C4-2B (cell line): Measurements from ENCODE around the gene TFAP2B.

Experiments
- H3K27ac ChIP-seq: fragments of 450-650 bp; 2 replicates; pipeline ENCODE4 v1.5.1; 2017
- ZFX ChIP-seq: fragments of 450-650 bp; IDR thresholded peaks from 2 replicates; pipeline ENCODE4 v1.6.1; 2017
- TF ChIP-seq, protein P1 (sequence below): fragments of 450-650 bp; conservative IDR thresholded peaks from 2 replicates; pipeline ENCODE4 v1.5.1; 2017; ENCODE audit warnings: mild to moderate bottlenecking

Gene TFAP2B

DNA sequence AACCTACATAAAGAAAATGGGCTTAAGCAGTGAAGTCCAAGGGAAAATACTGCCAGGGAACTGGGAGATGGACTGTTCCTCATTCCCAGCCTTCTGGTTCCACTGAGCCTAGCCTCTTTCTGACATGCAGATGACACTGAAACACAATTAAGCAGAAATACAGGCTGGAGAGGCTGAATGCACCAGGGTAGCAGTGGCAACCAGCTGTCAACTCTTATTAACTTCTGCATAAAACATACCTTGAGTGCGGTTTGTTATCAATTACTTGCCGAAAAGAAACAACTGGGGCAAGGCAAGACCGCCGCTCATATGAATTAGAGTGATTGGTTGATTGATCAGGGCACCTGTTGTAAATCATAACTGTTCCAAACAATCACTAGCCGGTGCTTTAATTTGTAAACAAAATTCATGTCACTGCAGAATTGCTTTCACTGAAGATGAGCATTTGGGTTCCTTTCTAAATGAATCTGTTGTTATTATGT lies 16.3 kb downstream of the TFAP2B start:
- no peak for TF ChIP-seq ZFX
- TF ChIP-seq, protein P1, sequence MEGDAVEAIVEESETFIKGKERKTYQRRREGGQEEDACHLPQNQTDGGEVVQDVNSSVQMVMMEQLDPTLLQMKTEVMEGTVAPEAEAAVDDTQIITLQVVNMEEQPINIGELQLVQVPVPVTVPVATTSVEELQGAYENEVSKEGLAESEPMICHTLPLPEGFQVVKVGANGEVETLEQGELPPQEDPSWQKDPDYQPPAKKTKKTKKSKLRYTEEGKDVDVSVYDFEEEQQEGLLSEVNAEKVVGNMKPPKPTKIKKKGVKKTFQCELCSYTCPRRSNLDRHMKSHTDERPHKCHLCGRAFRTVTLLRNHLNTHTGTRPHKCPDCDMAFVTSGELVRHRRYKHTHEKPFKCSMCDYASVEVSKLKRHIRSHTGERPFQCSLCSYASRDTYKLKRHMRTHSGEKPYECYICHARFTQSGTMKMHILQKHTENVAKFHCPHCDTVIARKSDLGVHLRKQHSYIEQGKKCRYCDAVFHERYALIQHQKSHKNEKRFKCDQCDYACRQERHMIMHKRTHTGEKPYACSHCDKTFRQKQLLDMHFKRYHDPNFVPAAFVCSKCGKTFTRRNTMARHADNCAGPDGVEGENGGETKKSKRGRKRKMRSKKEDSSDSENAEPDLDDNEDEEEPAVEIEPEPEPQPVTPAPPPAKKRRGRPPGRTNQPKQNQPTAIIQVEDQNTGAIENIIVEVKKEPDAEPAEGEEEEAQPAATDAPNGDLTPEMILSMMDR: no peak
- no peak overlapping the region for H3K27ac ChIP-seq

DNA sequence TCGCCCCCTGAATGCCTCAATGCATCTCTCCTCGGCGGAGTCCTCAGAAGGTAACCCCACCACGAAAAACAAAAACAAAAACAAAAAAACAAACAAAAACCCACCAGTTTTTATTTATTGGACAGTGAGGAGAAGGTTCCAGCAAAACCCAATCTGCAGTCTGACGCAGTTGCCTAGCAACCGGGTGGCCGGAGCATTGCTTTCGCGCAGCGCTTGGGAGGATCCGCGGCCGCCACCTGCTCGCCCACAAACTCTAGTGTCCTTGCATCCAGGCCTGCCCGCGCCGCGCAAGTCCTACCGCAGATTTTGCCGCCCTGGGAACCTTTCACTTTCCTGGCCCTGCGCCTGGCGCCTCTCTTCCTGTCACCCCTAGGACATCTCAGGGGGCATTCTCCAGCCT lies 17.6 kb downstream of the TFAP2B start:
- no peak overlapping the region for H3K27ac ChIP-seq
- TF ChIP-seq ZFX: no peak
- TF ChIP-seq, protein P1: no peak

DNA sequence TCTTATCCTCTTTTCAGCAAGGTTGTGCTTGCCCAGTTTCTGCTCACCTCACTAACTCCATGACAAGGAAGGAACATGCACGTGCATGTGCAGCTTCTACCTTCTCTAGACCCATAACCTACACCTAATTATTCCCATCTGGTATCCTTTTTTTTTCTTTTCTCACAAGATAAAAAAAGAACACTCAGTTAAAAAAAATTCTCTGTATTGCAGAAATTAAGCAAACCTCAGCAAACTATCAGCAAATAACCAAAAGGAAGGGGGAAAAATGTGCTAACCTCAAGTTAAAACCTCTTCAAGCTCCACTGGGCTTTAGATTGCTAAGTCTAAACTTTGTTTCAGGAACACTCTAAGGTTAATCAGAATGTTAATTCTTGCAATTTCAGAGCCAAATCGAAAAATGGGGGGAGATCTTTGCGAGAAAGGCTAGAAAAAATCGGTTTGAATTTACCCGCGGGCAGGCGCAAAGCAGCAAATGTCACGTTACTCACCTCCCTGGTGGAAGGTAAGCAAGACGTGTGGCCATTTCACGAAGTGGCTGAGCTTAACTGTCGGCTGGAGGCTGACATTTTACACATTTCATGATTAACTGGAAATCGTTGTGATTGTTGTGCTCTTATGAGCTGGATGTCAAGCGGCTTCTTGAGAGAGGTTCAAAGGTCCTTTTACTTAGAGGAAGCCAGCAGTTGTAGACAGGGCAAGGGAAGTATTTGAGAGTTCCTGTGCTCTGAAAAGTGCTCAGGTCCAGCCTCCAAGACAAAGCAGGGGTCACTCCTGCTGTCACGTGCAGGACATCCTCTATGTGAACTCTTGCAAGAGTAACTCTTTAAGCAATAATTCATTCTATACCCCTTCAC lies 19.1 kb downstream of the TFAP2B start:
- TF ChIP-seq ZFX: no peak
- TF ChIP-seq, protein P1: no peak
- no peak overlapping the region for H3K27ac ChIP-seq

DNA sequence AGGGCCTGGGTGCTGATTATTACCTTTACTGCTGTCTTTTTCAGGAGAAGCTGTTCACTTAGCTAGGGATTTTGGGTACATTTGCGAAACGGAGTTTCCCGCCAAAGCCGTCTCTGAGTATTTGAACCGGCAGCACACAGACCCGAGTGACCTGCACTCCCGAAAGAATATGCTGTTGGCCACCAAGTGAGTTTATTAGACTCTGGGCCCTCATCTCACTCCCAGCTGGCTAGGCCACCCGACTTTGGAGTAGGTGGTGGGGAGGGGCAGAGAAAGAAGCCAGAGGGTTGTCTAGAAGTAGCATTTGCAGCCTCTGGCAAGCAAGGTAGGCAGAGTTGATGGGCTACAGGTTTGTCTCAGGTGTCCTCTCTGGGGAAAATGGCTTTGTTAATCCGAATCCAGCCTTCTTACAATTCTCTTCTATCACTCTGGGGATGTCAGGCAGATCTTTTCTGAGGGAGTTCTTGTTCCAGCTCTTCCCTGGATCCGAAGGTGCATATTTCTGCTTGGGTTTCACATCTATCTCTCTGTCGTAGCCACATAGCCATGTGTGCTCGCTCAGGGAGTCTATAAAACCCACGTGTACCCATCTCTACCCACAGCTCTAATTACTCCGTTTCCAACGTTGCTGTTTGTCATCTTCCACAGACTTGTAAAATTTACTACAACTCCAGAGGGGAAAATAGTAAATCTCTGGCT lies 21.6 kb downstream of the TFAP2B start:
- TF ChIP-seq, protein P1: no peak
- no peak for TF ChIP-seq ZFX
- no peak overlapping the region for H3K27ac ChIP-seq

DNA sequence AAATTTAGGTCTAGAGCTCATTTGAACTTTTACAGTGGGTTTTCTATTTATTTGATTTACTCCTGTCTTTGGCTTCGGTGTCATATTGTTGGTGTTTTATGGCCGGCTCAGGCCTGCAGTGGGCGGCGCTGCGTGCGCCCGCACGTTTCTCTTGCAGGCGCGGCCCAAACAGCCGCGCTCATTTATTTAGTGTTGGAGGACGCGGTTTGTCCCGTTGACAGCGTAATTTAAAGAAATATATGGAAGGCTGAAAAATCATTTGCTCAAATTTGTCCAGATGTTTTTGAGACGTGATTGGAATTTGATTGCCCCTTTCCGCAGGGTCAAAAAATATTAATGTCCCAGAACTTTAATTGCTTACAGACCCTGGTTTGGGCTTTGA lies 22.1 kb downstream of the TFAP2B start:
- no peak for TF ChIP-seq ZFX
- TF ChIP-seq, protein P1: no peak
- no peak overlapping the region for H3K27ac ChIP-seq

DNA sequence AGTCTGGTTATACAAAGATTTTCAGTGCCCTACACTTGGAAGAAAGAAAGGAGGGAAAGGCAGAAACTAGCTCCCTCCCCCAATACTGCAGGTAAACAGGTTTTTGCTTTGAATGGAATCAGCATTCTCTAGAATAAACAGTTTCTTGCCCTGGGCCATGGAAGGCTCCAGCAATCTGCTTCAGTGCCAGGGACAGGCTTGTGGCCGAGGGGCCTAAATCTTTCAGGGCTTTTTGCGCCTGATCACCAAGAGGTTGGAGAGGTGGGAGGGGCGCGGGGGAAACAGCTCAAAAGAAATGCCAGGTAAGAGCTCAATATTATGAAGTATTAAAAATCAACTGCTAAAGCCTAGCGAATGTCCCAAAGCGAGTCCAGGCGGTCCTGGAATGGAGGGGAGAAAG lies 23.8 kb downstream of the TFAP2B start:
- TF ChIP-seq ZFX: no peak
- TF ChIP-seq, protein P1: no peak
- no peak overlapping the region for H3K27ac ChIP-seq

DNA sequence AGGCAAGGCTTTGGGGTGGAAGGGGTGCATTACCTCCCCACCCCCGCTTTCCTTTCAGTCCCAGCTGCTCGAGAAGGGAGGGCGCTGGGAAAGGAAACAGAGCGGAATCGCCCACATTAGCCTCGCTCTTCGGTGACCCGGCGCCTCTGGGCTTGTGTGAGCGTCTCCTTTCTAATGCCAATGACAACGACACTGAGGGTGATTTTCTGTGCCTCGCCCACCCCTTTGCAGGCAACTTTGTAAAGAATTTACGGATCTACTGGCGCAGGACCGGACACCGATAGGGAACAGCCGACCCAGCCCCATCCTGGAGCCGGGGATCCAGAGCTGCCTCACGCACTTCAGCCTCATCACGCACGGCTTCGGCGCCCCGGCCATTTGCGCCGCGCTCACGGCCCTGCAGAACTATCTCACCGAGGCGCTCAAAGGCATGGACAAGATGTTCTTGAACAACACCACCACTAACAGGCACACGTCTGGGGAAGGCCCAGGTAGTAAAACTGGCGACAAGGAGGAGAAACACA lies 24.3 kb downstream of the TFAP2B start:
- TF ChIP-seq ZFX: no peak
- no peak overlapping the region for H3K27ac ChIP-seq
